A549 (cell line): ENCODE data around the gene RNF207. TPM values are rescaled to one million over a fixed set of nuclear protein-coding genes. Genes with fewer than 3 reads are reported as not detected.

Source experiments
- ATAC-seq, 2 experiments: fragments of 200-7000 bp in 1 of 2; fragments of >200 bp in 1 of 2; cut with Nextera tagmentation in 1 of 2; cut with Tn5 transposase in 1 of 2; 3 replicates each; pipeline versions ENCODE4 v1.8.0 to v1.9.1; 2018 to 2020; ENCODE audit warnings: mild to moderate bottlenecking in 1 of 2, moderate library complexity in 1 of 2
- CTCF ChIA-PET: fragments of 300-600 bp; sonication (Branson Sonifier 250); formaldehyde crosslinking; extraction: SDS; loops from one replicate; lab custom pipeline; 2021; ENCODE audit warnings: antibody characterized with exemption, inconsistent platforms; lab: Yijun Ruan, JAX
- POLR2A ChIA-PET: fragments of 350-600 bp; formaldehyde crosslinking; extraction: SDS; loops from one replicate; lab custom pipeline; 2021; ENCODE audit warnings: antibody characterized with exemption, inconsistent platforms; lab: Yijun Ruan, JAX
- DNase-seq, 2 experiments: peaks; one replicate each; pipeline versions ENCODE4 v3.0.0 to v3.0.0-alpha.2; 2011 to 2016; ENCODE audit warnings: low read depth in 1 of 2, low spot score in 1 of 2
- FAIRE-seq: peaks from 2 replicates; lab custom pipeline; 2011; peaks lifted over from hg19 to GRCh38; lab: Jason Lieb, UNC
- H3K27ac ChIP-seq, 2 experiments: fragments of >200 bp; sonication (Bioruptor Twin); formaldehyde crosslinking; 3 replicates each; pipeline ENCODE4 v1.5.1; 2016 to 2017
- H3K4me1 ChIP-seq: fragments of >200 bp; sonication (Bioruptor Twin); formaldehyde crosslinking; 3 replicates; pipeline ENCODE4 v1.6.1; 2016
- H3K4me2 ChIP-seq: fragments of >200 bp; sonication (Bioruptor Twin); formaldehyde crosslinking; 3 replicates; pipeline ENCODE4 v1.6.1; 2016
- H3K4me3 ChIP-seq: fragments of >200 bp; sonication (Bioruptor Twin); formaldehyde crosslinking; 3 replicates; pipeline ENCODE4 v1.5.1; 2016
- H3K9me3 ChIP-seq: fragments of >200 bp; sonication (Bioruptor Twin); formaldehyde crosslinking; 3 replicates; pipeline ENCODE4 v1.6.1; 2016
- CBX8 ChIP-seq: fragments of 200-600 bp; sonication (generic); IDR thresholded peaks from 2 replicates; pipeline ENCODE4 v1.6.1; 2016
- EHF ChIP-seq: fragments of 250-450 bp; sonication (Bioruptor Pico); IDR thresholded peaks from 2 replicates; pipeline ENCODE4 v1.5.0; 2020; ENCODE audit warnings: mild to moderate bottlenecking
- FOSL2 ChIP-seq, 2 experiments: fragments of 450-650 bp in 1 of 2; fragments of >200 bp in 1 of 2; sonication (Bioruptor Twin) in 1 of 2; formaldehyde crosslinking; IDR thresholded peaks; 2 replicates each; pipeline versions ENCODE4 v1.5.0 to v1.6.1; 2016 to 2020; ENCODE audit warnings: mild to moderate bottlenecking in 1 of 2, moderate library complexity in 1 of 2
- FOXS1 ChIP-seq: fragments of 250-450 bp; sonication (Bioruptor Pico); IDR thresholded peaks from 2 replicates; pipeline ENCODE4 v1.5.0; 2020; ENCODE audit warnings: mild to moderate bottlenecking, moderate library complexity
- GATA3 ChIP-seq: IDR thresholded peaks from 2 replicates; pipeline ENCODE4 v1.6.1; 2012; ENCODE audit warnings: borderline replicate concordance
- HDAC2 ChIP-seq: fragments of 200-600 bp; sonication (generic); IDR thresholded peaks from 2 replicates; pipeline ENCODE4 v1.6.1; 2016
- HMGXB4 ChIP-seq: fragments of 250-450 bp; sonication (Bioruptor Pico); IDR thresholded peaks from 2 replicates; pipeline ENCODE4 v1.5.0; 2021; ENCODE audit warnings: mild to moderate bottlenecking, moderate library complexity, borderline replicate concordance
- HOXB5 ChIP-seq: fragments of 250-450 bp; sonication (Bioruptor Pico); IDR thresholded peaks from 2 replicates; pipeline ENCODE4 v1.5.0; 2020; ENCODE audit warnings: mild to moderate bottlenecking, moderate library complexity
- JUNB ChIP-seq: fragments of >200 bp; sonication (Bioruptor Twin); formaldehyde crosslinking; IDR thresholded peaks from 2 replicates; pipeline ENCODE4 v1.6.1; 2016
- KDM1A ChIP-seq: fragments of 200-600 bp; sonication (generic); IDR thresholded peaks from 2 replicates; pipeline ENCODE4 v1.6.1; 2016; ENCODE audit warnings: low read depth, mild to moderate bottlenecking
- MAFK ChIP-seq: fragments of 450-650 bp; IDR thresholded peaks from 2 replicates; pipeline ENCODE4 v1.6.1; 2014; ENCODE audit not compliant: partially characterized antibody
- MAX ChIP-seq: IDR thresholded peaks from 2 replicates; pipeline ENCODE4 v1.6.1; 2012
- MYC ChIP-seq: IDR thresholded peaks from 2 replicates; pipeline ENCODE4 v1.6.1; 2012; ENCODE audit warnings: mild to moderate bottlenecking, inconsistent platforms, low read length, improper control_type of control experiment, borderline replicate concordance
- NFE2L2 ChIP-seq: fragments of 150-350 bp; conservative IDR thresholded peaks from 2 replicates; pipeline ENCODE4 v1.6.1; 2014; ENCODE audit warnings: low read length
- PHF8 ChIP-seq: fragments of 200-600 bp; sonication (generic); IDR thresholded peaks from 2 replicates; pipeline ENCODE4 v1.6.1; 2016; ENCODE audit warnings: low read depth, mild to moderate bottlenecking, antibody characterized with exemption, moderate library complexity, borderline replicate concordance
- REST ChIP-seq: fragments of 200-600 bp; sonication (generic); IDR thresholded peaks from 2 replicates; pipeline ENCODE4 v1.6.1; 2016; ENCODE audit warnings: antibody characterized with exemption, mild to moderate bottlenecking, moderate library complexity
- RNF2 ChIP-seq: fragments of 200-600 bp; sonication (generic); IDR thresholded peaks from 2 replicates; pipeline ENCODE4 v1.6.1; 2016; ENCODE audit warnings: low read depth, mild to moderate bottlenecking, antibody characterized with exemption, moderate library complexity, borderline replicate concordance
- TP53 ChIP-seq: fragments of 250-450 bp; sonication (Bioruptor Pico); IDR thresholded peaks from 2 replicates; pipeline ENCODE4 v1.5.0; 2021; ENCODE audit warnings: mild to moderate bottlenecking, moderate library complexity
- USF2 ChIP-seq: fragments of 450-650 bp; IDR thresholded peaks from 2 replicates; pipeline ENCODE4 v1.6.1; 2014; ENCODE audit warnings: antibody characterized with exemption
- WGBS: methylation state at CpG from one replicate; pipeline ENCODE4 v1.1.6; 2017; ENCODE audit errors: missing lambda C conversion rate; 5-methylcytosine and 5-hydroxymethylcytosine counted together
- polyA plus RNA-seq, 4 experiments: library from polyadenylated mRNA; depleted of rRNA in 3 of 4; stranded (reverse); fragments of >200 nt; fragmentation: RNase III in 1 of 4; extraction: RNeasy Plus Mini Kit Qiagen cat#74134 plus additional on column Dnase treatment in 1 of 4; gene quantifications; 2 replicates in 3 of 4; 3 replicates in 1 of 4; pipeline ENCODE4 v1.2.3, GENCODE V29; 2011 to 2017

The RNF207 gene
- polyA plus RNA-seq, 2 of the 4 experiments (the other 2 are of a cell fraction), result 11.3 to 24.6 TPM

GRCh38 chr1:6263716-6264115, 57.8 kb downstream of the RNF207 start:
- no peak for TF ChIP-seq HOXB5 (CRISPR knock-in tag)
- no peak for TF ChIP-seq KDM1A
- no peak for TF ChIP-seq TP53 (CRISPR knock-in tag)
- ATAC-seq (no peak), DNase-seq (no peak), FAIRE-seq (no peak)
- no peaks in the 10 kb centered on the region for H3K9me3 ChIP-seq
- H3K4me2 ChIP-seq, result no peak overlapping the region
- ChIA-PET POLR2A (no interaction called here), CTCF (interaction anchor here (2.0 to 8.4 kb wide), 2 partner anchors 13 to 17 kb away, joined by 4 to 64 read pairs; no protein-coding TSS in a partner anchor)
- no peak overlapping the region for H3K27ac ChIP-seq
- no peak overlapping the region for H3K4me3 ChIP-seq
- 79% methylated on average over 2 of the region's 7 CpGs for WGBS
- peaks cover 3% of the 10 kb centered on the region; the same call in 1 of the 3 replicates for H3K4me1 ChIP-seq

- POLR2A ChIA-PET, result no interaction called here
- H3K4me1 ChIP-seq, result peaks cover 1% of the 10 kb centered on the region; the same call in 1 of the 3 replicates
- FAIRE-seq, result no peak
- H3K9me3 ChIP-seq, result no peaks in the 10 kb centered on the region
- TF ChIP-seq EHF, result no peak
- TF ChIP-seq KDM1A, result no peak
- no peak for TF ChIP-seq TP53 (CRISPR knock-in tag)
- no peak for TF ChIP-seq NFE2L2
- no peak for TF ChIP-seq HMGXB4 (CRISPR knock-in tag)
- TF ChIP-seq FOXS1 (CRISPR knock-in tag), result no peak
- TF ChIP-seq PHF8, result no peak
- TF ChIP-seq RNF2, result no peak
- TF ChIP-seq GATA3, result no peak
- no peak for TF ChIP-seq MAFK
- no peak for TF ChIP-seq MYC
- no peak for TF ChIP-seq MAX
- TF ChIP-seq USF2, result no peak
- no peak for TF ChIP-seq CBX8
- no peak for TF ChIP-seq HDAC2
- no peak for TF ChIP-seq FOSL2 (IDR thresholded peaks at IDR 0.05)
- TF ChIP-seq FOSL2 (CRISPR knock-in tag; IDR thresholded peaks at IDR 0.05), result no peak
- TF ChIP-seq JUNB, result no peak
- no peak for TF ChIP-seq REST
- TF ChIP-seq, all 56 proteins: peak for 0
- CTCF ChIA-PET, result interaction anchor here (1.8 to 3.2 kb wide), 3 partner anchors 18 to 179 kb away, joined by 4 to 20 read pairs (median 6); no protein-coding TSS in a partner anchor
- ATAC-seq, result no peak
- Histone ChIP-seq H3K4me2 (no peak overlapping the region), H3K4me3 (no peak overlapping the region), H3K27ac (no peak overlapping the region)
- DNase-seq, result no peak
- WGBS, result 72% methylated on average over 5 of the region's 15 CpGs
Measured at GRCh38 chr1:6265151-6265550, 59.2 kb downstream of the RNF207 start.
